ENCODE results near the gene TBX3. TPM values are rescaled to one million over a fixed set of nuclear protein-coding genes. Genes with fewer than 3 reads are reported as not detected.

TBX3 gene
- total and polyA plus RNA-seq, 10 of the 15 experiments (the other 5 are each of a cell fraction or from before 2014, with no cell fraction given) = 0.04 to 0.28 (median 0.08) TPM; not detected in 7

DNA sequence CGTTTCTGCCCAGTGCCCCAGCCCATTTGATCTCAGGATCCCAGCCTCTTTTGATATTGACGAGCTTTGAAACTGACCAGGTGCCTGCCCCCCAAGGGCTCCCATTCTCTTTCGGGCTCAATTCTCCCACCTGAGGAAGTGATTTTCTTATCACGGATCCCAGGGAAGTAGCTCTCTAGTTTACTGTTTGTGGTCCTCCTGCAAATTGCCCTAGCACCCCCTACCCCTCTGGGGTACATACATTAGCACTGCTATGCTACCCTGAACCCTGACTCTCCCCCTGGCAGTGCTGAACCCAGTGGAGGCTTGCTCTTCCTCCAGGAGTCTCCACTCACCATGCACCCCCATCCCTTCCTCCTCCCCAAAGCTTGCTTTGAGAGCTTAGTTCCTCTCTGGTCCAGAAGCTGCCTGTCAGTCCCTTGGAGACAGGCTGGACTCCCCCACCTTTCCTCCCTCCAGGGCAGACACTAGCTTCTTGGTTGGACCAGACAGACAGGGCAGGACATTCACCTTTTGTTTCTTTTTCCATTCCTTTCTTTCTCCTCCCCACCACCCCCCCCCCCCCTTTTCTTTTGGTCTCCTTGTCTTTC lies 4.4 kb upstream of the TBX3 start:
- intact Hi-C loops (cut with micrococcal nuclease; ENCODE audit: unreplicated experiment) = no loop called here
- H3K36me3 ChIP-seq (ENCODE audit: control insufficient read depth in 2 of 2, insufficient read depth in 2 of 2, low read length in 1 of 2) = no peaks in the 10 kb centered on the region
- BruUV-seq (replicated peaks) = no TSS peak

More for the DNA sequence above, 4.4 kb upstream of the TBX3 start:
- no peaks in the 10 kb centered on the region for H3K79me2 ChIP-seq (ENCODE audit: control insufficient read depth, insufficient read depth, low read length)
- no peak for TF ChIP-seq ZNF24 (IDR thresholded peaks at IDR 0.05)
- no peak for TF ChIP-seq JUNB (IDR thresholded peaks at IDR 0.05)
- no peak for TF ChIP-seq IRF4 (IDR thresholded peaks at IDR 0.05; ENCODE audit: low read depth, low read length)
- no peak for TF ChIP-seq EZH2 (IDR thresholded peaks at IDR 0.05; ENCODE audit: borderline replicate concordance, control insufficient read depth, low read depth, low read length)
- TF ChIP-seq, protein P1, sequence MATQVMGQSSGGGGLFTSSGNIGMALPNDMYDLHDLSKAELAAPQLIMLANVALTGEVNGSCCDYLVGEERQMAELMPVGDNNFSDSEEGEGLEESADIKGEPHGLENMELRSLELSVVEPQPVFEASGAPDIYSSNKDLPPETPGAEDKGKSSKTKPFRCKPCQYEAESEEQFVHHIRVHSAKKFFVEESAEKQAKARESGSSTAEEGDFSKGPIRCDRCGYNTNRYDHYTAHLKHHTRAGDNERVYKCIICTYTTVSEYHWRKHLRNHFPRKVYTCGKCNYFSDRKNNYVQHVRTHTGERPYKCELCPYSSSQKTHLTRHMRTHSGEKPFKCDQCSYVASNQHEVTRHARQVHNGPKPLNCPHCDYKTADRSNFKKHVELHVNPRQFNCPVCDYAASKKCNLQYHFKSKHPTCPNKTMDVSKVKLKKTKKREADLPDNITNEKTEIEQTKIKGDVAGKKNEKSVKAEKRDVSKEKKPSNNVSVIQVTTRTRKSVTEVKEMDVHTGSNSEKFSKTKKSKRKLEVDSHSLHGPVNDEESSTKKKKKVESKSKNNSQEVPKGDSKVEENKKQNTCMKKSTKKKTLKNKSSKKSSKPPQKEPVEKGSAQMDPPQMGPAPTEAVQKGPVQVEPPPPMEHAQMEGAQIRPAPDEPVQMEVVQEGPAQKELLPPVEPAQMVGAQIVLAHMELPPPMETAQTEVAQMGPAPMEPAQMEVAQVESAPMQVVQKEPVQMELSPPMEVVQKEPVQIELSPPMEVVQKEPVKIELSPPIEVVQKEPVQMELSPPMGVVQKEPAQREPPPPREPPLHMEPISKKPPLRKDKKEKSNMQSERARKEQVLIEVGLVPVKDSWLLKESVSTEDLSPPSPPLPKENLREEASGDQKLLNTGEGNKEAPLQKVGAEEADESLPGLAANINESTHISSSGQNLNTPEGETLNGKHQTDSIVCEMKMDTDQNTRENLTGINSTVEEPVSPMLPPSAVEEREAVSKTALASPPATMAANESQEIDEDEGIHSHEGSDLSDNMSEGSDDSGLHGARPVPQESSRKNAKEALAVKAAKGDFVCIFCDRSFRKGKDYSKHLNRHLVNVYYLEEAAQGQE (IDR thresholded peaks at IDR 0.05; ENCODE audit: low read depth, low read length) = no peak
- TF ChIP-seq, protein P2, sequence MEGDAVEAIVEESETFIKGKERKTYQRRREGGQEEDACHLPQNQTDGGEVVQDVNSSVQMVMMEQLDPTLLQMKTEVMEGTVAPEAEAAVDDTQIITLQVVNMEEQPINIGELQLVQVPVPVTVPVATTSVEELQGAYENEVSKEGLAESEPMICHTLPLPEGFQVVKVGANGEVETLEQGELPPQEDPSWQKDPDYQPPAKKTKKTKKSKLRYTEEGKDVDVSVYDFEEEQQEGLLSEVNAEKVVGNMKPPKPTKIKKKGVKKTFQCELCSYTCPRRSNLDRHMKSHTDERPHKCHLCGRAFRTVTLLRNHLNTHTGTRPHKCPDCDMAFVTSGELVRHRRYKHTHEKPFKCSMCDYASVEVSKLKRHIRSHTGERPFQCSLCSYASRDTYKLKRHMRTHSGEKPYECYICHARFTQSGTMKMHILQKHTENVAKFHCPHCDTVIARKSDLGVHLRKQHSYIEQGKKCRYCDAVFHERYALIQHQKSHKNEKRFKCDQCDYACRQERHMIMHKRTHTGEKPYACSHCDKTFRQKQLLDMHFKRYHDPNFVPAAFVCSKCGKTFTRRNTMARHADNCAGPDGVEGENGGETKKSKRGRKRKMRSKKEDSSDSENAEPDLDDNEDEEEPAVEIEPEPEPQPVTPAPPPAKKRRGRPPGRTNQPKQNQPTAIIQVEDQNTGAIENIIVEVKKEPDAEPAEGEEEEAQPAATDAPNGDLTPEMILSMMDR (IDR thresholded peaks at IDR 0.05 in 2 of 3, conservative IDR thresholded peaks at IDR 0.05 in 1 of 3; ENCODE audit: control insufficient read depth in 2 of 3, extremely low read depth in 1 of 3, insufficient read depth in 1 of 3, low read depth in 3 of 3, low read length in 3 of 3) = no peak
- TF ChIP-seq NFYA (IDR thresholded peaks at IDR 0.05; ENCODE audit: borderline replicate concordance, low read depth, low read length) = no peak
- TF ChIP-seq EED (IDR thresholded peaks at IDR 0.05; ENCODE audit: low read depth) = no peak
- TF ChIP-seq YY1 (IDR thresholded peaks at IDR 0.05; ENCODE audit: low read depth, low read length) = no peak
- no peak for TF ChIP-seq KDM1A (IDR thresholded peaks at IDR 0.05; ENCODE audit: borderline replicate concordance)
- TF ChIP-seq, protein P3, sequence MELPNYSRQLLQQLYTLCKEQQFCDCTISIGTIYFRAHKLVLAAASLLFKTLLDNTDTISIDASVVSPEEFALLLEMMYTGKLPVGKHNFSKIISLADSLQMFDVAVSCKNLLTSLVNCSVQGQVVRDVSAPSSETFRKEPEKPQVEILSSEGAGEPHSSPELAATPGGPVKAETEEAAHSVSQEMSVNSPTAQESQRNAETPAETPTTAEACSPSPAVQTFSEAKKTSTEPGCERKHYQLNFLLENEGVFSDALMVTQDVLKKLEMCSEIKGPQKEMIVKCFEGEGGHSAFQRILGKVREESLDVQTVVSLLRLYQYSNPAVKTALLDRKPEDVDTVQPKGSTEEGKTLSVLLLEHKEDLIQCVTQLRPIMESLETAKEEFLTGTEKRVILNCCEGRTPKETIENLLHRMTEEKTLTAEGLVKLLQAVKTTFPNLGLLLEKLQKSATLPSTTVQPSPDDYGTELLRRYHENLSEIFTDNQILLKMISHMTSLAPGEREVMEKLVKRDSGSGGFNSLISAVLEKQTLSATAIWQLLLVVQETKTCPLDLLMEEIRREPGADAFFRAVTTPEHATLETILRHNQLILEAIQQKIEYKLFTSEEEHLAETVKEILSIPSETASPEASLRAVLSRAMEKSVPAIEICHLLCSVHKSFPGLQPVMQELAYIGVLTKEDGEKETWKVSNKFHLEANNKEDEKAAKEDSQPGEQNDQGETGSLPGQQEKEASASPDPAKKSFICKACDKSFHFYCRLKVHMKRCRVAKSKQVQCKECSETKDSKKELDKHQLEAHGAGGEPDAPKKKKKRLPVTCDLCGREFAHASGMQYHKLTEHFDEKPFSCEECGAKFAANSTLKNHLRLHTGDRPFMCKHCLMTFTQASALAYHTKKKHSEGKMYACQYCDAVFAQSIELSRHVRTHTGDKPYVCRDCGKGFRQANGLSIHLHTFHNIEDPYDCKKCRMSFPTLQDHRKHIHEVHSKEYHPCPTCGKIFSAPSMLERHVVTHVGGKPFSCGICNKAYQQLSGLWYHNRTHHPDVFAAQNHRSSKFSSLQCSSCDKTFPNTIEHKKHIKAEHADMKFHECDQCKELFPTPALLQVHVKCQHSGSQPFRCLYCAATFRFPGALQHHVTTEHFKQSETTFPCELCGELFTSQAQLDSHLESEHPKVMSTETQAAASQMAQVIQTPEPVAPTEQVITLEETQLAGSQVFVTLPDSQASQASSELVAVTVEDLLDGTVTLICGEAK (IDR thresholded peaks at IDR 0.05; ENCODE audit: borderline replicate concordance) = no peak
- TF ChIP-seq PBX3 (IDR thresholded peaks at IDR 0.05; ENCODE audit: insufficient replicate concordance, low read depth, low read length) = no peak
- TF ChIP-seq SIN3A (IDR thresholded peaks at IDR 0.05; ENCODE audit: low read depth, low read length) = no peak
- no peak for TF ChIP-seq ZBED1 (IDR thresholded peaks at IDR 0.05; ENCODE audit: borderline replicate concordance)
- 5% methylated on average over 4 of the region's 4 CpGs for WGBS (ENCODE audit: insufficient coverage, insufficient replicate concordance, low lambda C conversion rate, missing lambda C conversion rate)
- RAD21 ChIA-PET (ENCODE audit: unreplicated experiment) = no interaction called here
- no peak overlapping the region for H2AFZ ChIP-seq (ENCODE audit: control insufficient read depth, low read depth, low read length)
- H3K9me3 ChIP-seq (replicated peaks; ENCODE audit: control insufficient read depth, insufficient read depth, low read length) = peaks cover 1% of the 10 kb centered on the region; the same call in 1 of the 3 replicates
- CTCF ChIA-PET = no interaction called here
- no peak overlapping the region for H3K27ac ChIP-seq (ENCODE audit: control insufficient read depth, insufficient read depth)
- H3K9ac ChIP-seq (ENCODE audit: control insufficient read depth, insufficient read depth, low read length) = no peak overlapping the region
- in situ Hi-C loops (cut with MboI) = no loop called here
- no peak for DNase-seq (ENCODE audit: low read depth, low spot score)
- no peak overlapping the region for H3K4me2 ChIP-seq (ENCODE audit: control insufficient read depth, insufficient read depth)
- POLR2A ChIA-PET = no interaction called here
- H3K27me3 ChIP-seq (replicated peaks in 1 of 2; ENCODE audit: control insufficient read depth in 2 of 2, insufficient read depth in 2 of 2, low read length in 1 of 2) = peaks cover under 1 to 18% of the 10 kb centered on the region in 2 experiments
- FAIRE-seq = no peak
- H4K20me1 ChIP-seq (ENCODE audit: control insufficient read depth, insufficient read depth) = no peaks in the 10 kb centered on the region
- no peak overlapping the region for H3K4me3 ChIP-seq
- no peaks in the 10 kb centered on the region for H3K4me1 ChIP-seq (ENCODE audit: control insufficient read depth, insufficient read depth, low read length)
- SMC1A ChIA-PET (ENCODE audit: uncharacterized antibody, unreplicated experiment) = interaction anchor here (0.6 kb wide), 1 partner anchor 1896 kb away, joined by 3 read pairs; no protein-coding TSS in a partner anchor
- ATAC-seq = no peak
